DMS114 treated with DMSO at 0.1 percent for 48 hours (cell line): ENCODE measurements around the gene SLC13A4.

ENCODE experiments used
- DNase-seq: peaks from one replicate; lab custom pipeline; 2025; ENCODE audit not compliant: unreplicated experiment; lab: John Stamatoyannopoulos, UW

SLC13A4 gene

GRCh38 chr7:135719688-135720087, 8.3 kb downstream of the SLC13A4 start:
- DNase-seq = no peak

- DNase-seq = no peak
These were observed 9.1 kb downstream of the SLC13A4 start for GRCh38 chr7:135718794-135719437.

- no peak for DNase-seq
These were observed 9.8 kb downstream of the SLC13A4 start for GRCh38 chr7:135718219-135718618.

- DNase-seq = no peak
These were observed 10.3 kb downstream of the SLC13A4 start for GRCh38 chr7:135717693-135718092.

- no peak for DNase-seq
These were observed 11.2 kb downstream of the SLC13A4 start for GRCh38 chr7:135716677-135717238.

- DNase-seq = no peak
These were observed 12.3 kb downstream of the SLC13A4 start for GRCh38 chr7:135715673-135716072.

- DNase-seq = no peak
These were observed 12.9 kb downstream of the SLC13A4 start for GRCh38 chr7:135715055-135715522.

GRCh38 chr7:135714534-135715009, 13.4 kb downstream of the SLC13A4 start:
- DNase-seq = no peak

- no peak for DNase-seq
These were observed 14.0 kb downstream of the SLC13A4 start for GRCh38 chr7:135713836-135714470.

- no peak for DNase-seq
These were observed 15.2 kb downstream of the SLC13A4 start for GRCh38 chr7:135712796-135713195.

GRCh38 chr7:135712182-135712782, 15.7 kb downstream of the SLC13A4 start:
- no peak for DNase-seq

GRCh38 chr7:135711139-135711469, 16.9 kb downstream of the SLC13A4 start:
- DNase-seq = no peak

GRCh38 chr7:135710417-135711138, 17.4 kb downstream of the SLC13A4 start:
- DNase-seq = no peak

GRCh38 chr7:135709508-135709907, 18.5 kb downstream of the SLC13A4 start:
- no peak for DNase-seq

GRCh38 chr7:135708041-135708440, 19.9 kb downstream of the SLC13A4 start:
- no peak for DNase-seq

GRCh38 chr7:135707570-135707966, 20.4 kb downstream of the SLC13A4 start:
- DNase-seq = no peak

- DNase-seq = no peak
These were observed 21.0 kb downstream of the SLC13A4 start for GRCh38 chr7:135706858-135707569.

- DNase-seq = no peak
These were observed 21.8 kb downstream of the SLC13A4 start for GRCh38 chr7:135706038-135706742.

GRCh38 chr7:135704698-135705097, 23.3 kb downstream of the SLC13A4 start:
- DNase-seq = no peak

GRCh38 chr7:135704074-135704473, 23.9 kb downstream of the SLC13A4 start:
- no peak for DNase-seq
